GM19099 (cell line): ENCODE results near the gene KNTC1.

Experiments
- POLR2A ChIP-seq: IDR thresholded peaks from 3 replicates; pipeline ENCODE4 v1.6.1; 2011; ENCODE audit warnings: low read depth; ENCODE audit not compliant: insufficient read length; ENCODE audit errors: extremely low read depth

The KNTC1 gene

GRCh38 chr12:122533856-122534255, 6.8 kb downstream of the KNTC1 start:
- no peak for TF ChIP-seq POLR2A

DNA sequence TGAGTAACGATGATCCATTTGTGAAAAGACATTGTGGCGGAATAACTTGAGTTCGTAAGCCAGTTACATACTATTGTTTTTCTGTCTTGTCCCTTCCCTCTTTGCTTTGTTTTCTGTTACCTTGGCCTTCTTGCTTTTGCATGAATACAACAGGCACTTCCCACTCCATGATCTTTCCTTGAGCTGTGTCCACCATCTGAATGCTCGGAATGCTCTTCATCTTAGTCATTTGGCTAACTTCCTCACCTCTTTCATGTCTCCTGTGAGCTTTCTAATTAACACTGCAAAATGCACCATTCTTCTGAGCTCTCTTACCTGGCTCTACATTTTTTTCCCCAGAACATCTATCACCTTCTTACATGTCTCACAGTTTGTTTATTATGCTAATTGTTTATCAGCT, 10.0 kb downstream of the KNTC1 start:
- TF ChIP-seq POLR2A: no peak

- TF ChIP-seq POLR2A: no peak
Measured at GRCh38 chr12:122538496-122538895, 11.4 kb downstream of the KNTC1 start.

- no peak for TF ChIP-seq POLR2A
Measured at GRCh38 chr12:122544537-122544936, 17.5 kb downstream of the KNTC1 start.

DNA sequence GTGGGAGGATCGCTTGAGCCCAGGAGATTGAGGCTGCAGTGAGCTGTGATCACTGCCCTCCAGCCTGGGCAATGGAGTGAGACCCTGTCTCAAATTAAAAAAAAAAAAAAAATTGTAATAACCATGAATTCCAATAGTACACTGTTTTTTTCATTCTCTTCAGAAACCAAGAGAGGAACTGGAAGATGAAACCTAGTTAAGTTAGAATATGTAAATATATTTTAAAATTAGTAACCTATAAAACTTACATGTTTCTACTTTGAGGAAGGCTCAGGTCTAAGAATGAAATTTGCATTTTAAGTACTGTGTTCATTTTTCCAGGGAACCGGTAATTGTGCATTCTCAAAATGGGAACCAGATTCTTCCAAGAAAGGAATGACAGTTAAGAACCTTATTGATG, 18.8 kb downstream of the KNTC1 start:
- no peak for TF ChIP-seq POLR2A

DNA sequence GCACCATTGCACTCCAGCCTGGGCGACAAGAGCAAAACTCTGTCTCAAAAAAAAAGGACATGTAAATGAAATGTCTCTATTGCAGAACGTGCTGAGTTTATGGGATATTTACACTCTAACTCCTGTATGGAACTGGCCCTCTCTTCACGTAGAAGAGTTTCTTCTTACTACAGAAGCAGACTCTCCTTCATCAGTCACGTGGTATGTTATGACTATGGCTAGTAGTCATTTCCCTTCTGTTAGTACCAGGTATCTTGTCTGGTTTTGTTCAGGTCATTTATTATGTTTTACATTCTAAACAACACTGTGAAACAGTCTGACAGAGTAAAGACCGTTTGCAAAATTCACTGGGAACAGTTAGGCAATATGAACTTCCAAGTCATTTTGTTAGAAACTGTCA, 20.3 kb downstream of the KNTC1 start:
- no peak for TF ChIP-seq POLR2A

DNA sequence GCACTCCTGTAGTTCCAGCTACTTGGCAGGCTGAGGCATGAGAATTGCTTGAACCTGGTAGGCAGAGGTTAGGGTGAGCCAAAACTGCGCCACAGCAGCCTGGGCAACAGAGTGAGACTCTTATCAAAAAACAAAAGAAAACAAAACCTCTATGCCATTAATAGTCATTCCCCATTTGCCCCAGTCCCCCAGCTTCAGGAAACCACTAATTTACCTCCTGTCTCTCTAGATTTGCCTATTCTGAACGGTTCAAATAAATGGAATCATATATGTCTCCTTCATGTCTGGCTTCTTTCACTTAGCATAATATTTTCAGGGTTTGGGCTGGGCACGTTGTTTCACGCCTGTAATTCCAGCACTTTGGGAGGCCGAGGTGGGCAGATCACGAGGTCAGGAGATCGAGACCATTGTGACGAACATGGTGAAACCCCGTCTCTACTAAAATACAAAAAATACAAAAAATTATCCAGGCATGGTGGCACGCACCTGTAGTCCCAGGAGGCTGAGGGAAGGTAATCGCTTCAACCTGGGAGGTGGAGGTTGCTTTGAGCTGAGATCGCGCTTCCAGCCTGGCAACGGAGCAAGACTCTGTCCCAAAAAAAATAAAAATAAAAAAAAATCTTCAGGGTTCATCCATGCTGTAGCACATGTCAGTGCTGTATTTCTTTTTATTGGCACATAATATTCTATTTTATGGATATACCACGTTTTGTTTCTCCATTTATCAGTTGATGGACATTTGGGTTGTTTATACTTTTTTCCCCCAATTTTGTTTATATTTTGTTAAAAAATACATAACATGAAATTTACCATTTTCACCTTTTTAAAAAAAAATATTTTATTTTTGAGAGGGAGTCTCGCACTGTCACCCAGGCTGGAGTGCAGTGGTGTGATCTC, 31.9 kb downstream of the KNTC1 start:
- TF ChIP-seq POLR2A: no peak

GRCh38 chr12:122560138-122560537, 33.1 kb downstream of the KNTC1 start:
- TF ChIP-seq POLR2A: no peak

GRCh38 chr12:122563361-122563760, 36.3 kb downstream of the KNTC1 start:
- TF ChIP-seq POLR2A: no peak

- TF ChIP-seq POLR2A: no peak
Measured at GRCh38 chr12:122569288-122569687, 42.2 kb downstream of the KNTC1 start.

DNA sequence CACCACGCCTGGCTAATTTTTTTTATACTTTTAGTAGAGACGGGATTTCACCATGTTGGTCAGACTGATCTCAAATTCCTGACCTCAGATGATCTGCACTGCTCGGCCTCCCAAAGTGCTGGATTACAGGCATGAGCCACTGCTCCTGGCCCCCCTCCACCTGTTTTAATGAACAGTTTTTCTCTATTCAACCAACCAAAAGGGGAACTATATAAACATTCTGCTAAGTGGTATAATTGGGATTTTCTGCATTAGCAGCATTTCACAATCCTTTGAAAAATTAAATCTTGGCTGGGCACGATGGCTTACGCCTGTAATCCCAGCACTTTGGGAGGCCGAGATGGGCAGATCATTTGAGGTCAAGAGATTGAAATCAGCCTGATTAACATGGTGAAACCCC, 44.8 kb downstream of the KNTC1 start:
- no peak for TF ChIP-seq POLR2A

GRCh38 chr12:122584177-122584863, 57.3 kb downstream of the KNTC1 start:
- TF ChIP-seq POLR2A: no peak

DNA sequence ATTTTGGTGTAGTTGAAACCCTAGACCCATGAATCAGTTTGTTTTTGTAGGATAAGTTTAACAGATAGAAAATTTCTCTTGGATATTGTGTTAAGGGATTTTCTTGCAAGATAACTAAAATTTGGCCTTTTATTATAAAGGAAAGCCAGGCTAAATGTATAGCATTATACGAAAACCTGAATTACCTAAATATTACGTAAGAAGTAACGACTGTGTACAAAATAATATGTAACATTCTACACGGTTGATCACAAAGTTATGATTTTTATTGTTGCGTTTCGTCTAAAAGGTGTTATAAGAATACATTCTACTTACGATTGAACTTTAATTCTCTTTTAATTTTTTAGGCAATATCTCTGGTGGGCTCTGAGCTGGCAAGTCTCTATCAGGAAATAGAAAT, 63.9 kb downstream of the KNTC1 start:
- TF ChIP-seq POLR2A: no peak

DNA sequence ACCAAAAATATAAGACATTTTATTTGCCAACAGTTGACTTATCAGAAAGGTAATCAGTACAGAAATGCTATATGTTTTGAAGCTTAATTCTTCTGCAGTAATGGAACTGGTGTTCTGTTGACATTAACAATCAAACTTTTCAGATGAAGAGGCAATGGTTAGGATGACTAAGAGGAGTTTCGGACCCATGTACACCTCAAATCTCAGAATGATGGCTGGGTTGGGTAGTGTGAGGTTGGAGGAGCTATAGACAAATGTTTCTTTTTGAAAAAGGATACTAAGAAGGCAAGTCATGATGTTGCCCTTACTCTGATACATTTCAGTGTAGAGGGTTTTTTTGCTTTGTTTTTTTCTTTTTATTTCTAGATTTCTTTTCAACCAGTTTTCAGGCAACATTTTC, 66.9 kb downstream of the KNTC1 start:
- TF ChIP-seq POLR2A: no peak

GRCh38 chr12:122596838-122597237, 69.8 kb downstream of the KNTC1 start:
- TF ChIP-seq POLR2A: no peak

DNA sequence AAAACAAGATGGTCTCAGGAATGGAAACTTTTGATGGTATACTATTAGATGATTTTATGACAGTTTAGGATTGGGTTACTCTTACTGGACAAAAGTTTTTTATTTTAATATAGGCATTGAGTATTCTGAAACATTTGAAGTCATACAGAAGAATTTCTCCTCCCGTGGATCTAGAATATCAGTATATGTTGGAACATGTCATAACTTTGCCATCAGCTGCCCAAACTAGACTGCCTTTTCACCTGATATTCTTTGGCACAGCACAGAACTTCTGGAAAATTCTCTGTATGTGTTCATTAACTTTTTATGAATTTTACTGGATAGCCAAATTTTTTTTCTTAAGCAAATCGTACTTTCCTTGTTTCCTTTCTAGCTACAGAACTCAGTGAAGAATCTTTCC, 75.4 kb downstream of the KNTC1 start:
- no peak for TF ChIP-seq POLR2A
